Mesenchymal stem cell (in vitro differentiated cells and primary cell): ENCODE data around the gene CYP1A2. TPM values are rescaled to one million over a fixed set of nuclear protein-coding genes. Genes with fewer than 3 reads are reported as not detected.

Source experiments
- DNase-seq: peaks from one replicate; pipeline ENCODE4 v3.0.0-alpha.2; 2013
- H2AFZ ChIP-seq: one replicate; pipeline ENCODE4 v1.6.1; 2013; ENCODE audit warnings: low read depth, mild to moderate bottlenecking, control low read depth, inconsistent platforms, low read length, moderate library complexity
- H2AK5ac ChIP-seq: 2 replicates; pipeline ENCODE4 v1.6.1; 2013; ENCODE audit warnings: low read length, moderate library complexity, mild to moderate bottlenecking, inconsistent platforms; ENCODE audit not compliant: severe bottlenecking
- H2BK120ac ChIP-seq: one replicate; pipeline ENCODE4 v1.6.1; 2013; ENCODE audit warnings: low read depth, mild to moderate bottlenecking, inconsistent platforms, low read length, moderate library complexity
- H2BK12ac ChIP-seq, 2 experiments: one replicate each; pipeline ENCODE4 v1.6.1; 2013; ENCODE audit warnings: inconsistent platforms in 2 of 2, low read length in 2 of 2, mild to moderate bottlenecking in 2 of 2, moderate library complexity in 2 of 2, control low read depth in 1 of 2
- H2BK15ac ChIP-seq: one replicate; pipeline ENCODE4 v1.6.1; 2013; ENCODE audit warnings: mild to moderate bottlenecking, low read depth, inconsistent platforms; ENCODE audit not compliant: poor library complexity, severe bottlenecking
- H2BK5ac ChIP-seq: 2 replicates; pipeline ENCODE4 v1.6.1; 2013; ENCODE audit warnings: low read depth, mild to moderate bottlenecking, low read length, control low read depth, inconsistent platforms; ENCODE audit not compliant: poor library complexity, severe bottlenecking
- H3K14ac ChIP-seq, 2 experiments: one replicate each; pipeline ENCODE4 v1.6.1; 2013; ENCODE audit warnings: inconsistent platforms in 2 of 2, low read length in 2 of 2, control low read depth in 1 of 2, mild to moderate bottlenecking in 1 of 2, moderate library complexity in 1 of 2
- H3K18ac ChIP-seq, 2 experiments: one replicate each; pipeline ENCODE4 v1.6.1; 2013; ENCODE audit warnings: inconsistent platforms in 2 of 2, low read length in 2 of 2, control low read depth in 1 of 2, low read depth in 1 of 2, mild to moderate bottlenecking in 1 of 2
- H3K23ac ChIP-seq, 2 experiments: one replicate each; pipeline ENCODE4 v1.6.1; 2013; ENCODE audit warnings: inconsistent platforms in 2 of 2, low read length in 2 of 2, mild to moderate bottlenecking in 2 of 2, moderate library complexity in 2 of 2, control low read depth in 1 of 2
- H3K27ac ChIP-seq: 2 replicates; pipeline ENCODE4 v1.5.1; 2013; ENCODE audit warnings: mild to moderate bottlenecking, moderate library complexity, low read length, control low read depth, inconsistent platforms; ENCODE audit not compliant: poor library complexity, severe bottlenecking
- H3K27me3 ChIP-seq, 2 experiments: 2 replicates each; pipeline versions ENCODE4 v1.6.1 to v1.7.0; 2013; ENCODE audit warnings: low read length in 2 of 2, mild to moderate bottlenecking in 2 of 2, moderate library complexity in 2 of 2, control low read depth in 1 of 2, inconsistent platforms in 1 of 2; ENCODE audit not compliant: control insufficient read depth in 1 of 2, insufficient read depth in 1 of 2
- H3K36me3 ChIP-seq, 2 experiments: 2 replicates each; pipeline versions ENCODE4 v1.6.1 to v1.7.0; 2013; ENCODE audit warnings: low read length in 2 of 2, control low read depth in 1 of 2, inconsistent platforms in 1 of 2, low read depth in 1 of 2, mild to moderate bottlenecking in 1 of 2; ENCODE audit not compliant: insufficient read depth in 2 of 2, control insufficient read depth in 1 of 2
- H3K4ac ChIP-seq, 2 experiments: one replicate each; pipeline ENCODE4 v1.6.1; 2013; ENCODE audit warnings: inconsistent platforms in 2 of 2, low read length in 2 of 2, mild to moderate bottlenecking in 2 of 2, moderate library complexity in 2 of 2, control low read depth in 1 of 2, low read depth in 1 of 2
- H3K4me1 ChIP-seq: 2 replicates; pipeline ENCODE4 v1.6.1; 2013; ENCODE audit warnings: low read depth, low read length, control low read depth; ENCODE audit not compliant: control insufficient read depth, insufficient read depth
- H3K4me2 ChIP-seq: 2 replicates; pipeline ENCODE4 v1.6.1; 2013; ENCODE audit warnings: low read length, mild to moderate bottlenecking, inconsistent platforms; ENCODE audit not compliant: poor library complexity, severe bottlenecking
- H3K4me3 ChIP-seq, 2 experiments: 2 replicates each; pipeline versions ENCODE4 v1.5.1 to v1.7.0; 2013; ENCODE audit warnings: low read length in 2 of 2, mild to moderate bottlenecking in 2 of 2, control low read depth in 1 of 2, low read depth in 1 of 2; ENCODE audit not compliant: insufficient read depth in 1 of 2
- H3K79me1 ChIP-seq: replicated peaks from 2 replicates; pipeline ENCODE4 v1.6.1; 2013; ENCODE audit warnings: mild to moderate bottlenecking, control low read depth, low read length, inconsistent platforms; ENCODE audit not compliant: poor library complexity, severe bottlenecking
- H3K9ac ChIP-seq: 2 replicates; pipeline ENCODE4 v1.7.0; 2013; ENCODE audit warnings: mild to moderate bottlenecking, low read length, moderate library complexity
- H3K9me3 ChIP-seq: 2 replicates; pipeline ENCODE4 v1.7.0; 2013; ENCODE audit warnings: mild to moderate bottlenecking, low read length; ENCODE audit not compliant: control insufficient read depth
- H4K8ac ChIP-seq: one replicate; pipeline ENCODE4 v1.6.1; 2013; ENCODE audit warnings: inconsistent platforms, mild to moderate bottlenecking, low read length, moderate library complexity
- H4K91ac ChIP-seq: one replicate; pipeline ENCODE4 v1.6.1; 2013; ENCODE audit warnings: mild to moderate bottlenecking, low read length, inconsistent platforms
- WGBS: methylation state at CpG from one replicate; pipeline ENCODE4 v1.1.7; 2013; ENCODE audit warnings: mixed read lengths; 5-methylcytosine and 5-hydroxymethylcytosine counted together
- small RNA-seq: library from polyadenylated mRNA; stranded (forward); fragments of <200 nt; extraction: miRNeasy Mini kit (QIAGEN cat#:217004); gene quantifications from one replicate; pipeline ENCODE3, GENCODE V24; 2013; ENCODE audit warnings: low read depth

The CYP1A2 gene

GRCh38 chr15:74802862-74803447 lies 54.3 kb downstream of the CYP1A2 start:
- Histone ChIP-seq H3K9ac (no peak overlapping the region), H4K91ac (no peak overlapping the region), H2BK5ac (no peak overlapping the region), H3K79me1 (peaks cover 31% of the 10 kb centered on the region), H3K4me3 (no peak overlapping the region), H4K8ac (no peak overlapping the region), H3K23ac (no peak overlapping the region), H2AK5ac (no peak overlapping the region), H3K27me3 (no peaks in the 10 kb centered on the region), H3K18ac (no peak overlapping the region), H3K4me2 (no peak overlapping the region), H2AFZ (no peak overlapping the region), H2BK120ac (no peak overlapping the region), H3K9me3 (no peaks in the 10 kb centered on the region), H3K4ac (no peak overlapping the region), H3K4me1 (peaks cover 18% of the 10 kb centered on the region), H3K14ac (no peak overlapping the region), H3K36me3 (peaks cover 61 to 73% of the 10 kb centered on the region in 2 experiments), H2BK15ac (no peak overlapping the region), H3K27ac (no peak overlapping the region), H2BK12ac (no peak overlapping the region)
- no peak for DNase-seq
- 95% methylated on average over 29 of the region's 31 CpGs for WGBS

GRCh38 chr15:74804935-74805334 lies 56.3 kb downstream of the CYP1A2 start:
- Histone ChIP-seq H3K4me1 (peaks cover 19% of the 10 kb centered on the region), H2BK5ac (no peak overlapping the region), H3K9ac (no peak overlapping the region), H3K4me2 (no peak overlapping the region), H3K18ac (no peak overlapping the region), H2BK15ac (no peak overlapping the region), H2BK12ac (no peak overlapping the region), H3K36me3 (peaks cover 43 to 56% of the 10 kb centered on the region in 2 experiments), H3K27ac (no peak overlapping the region), H3K4me3 (no peak overlapping the region), H2AK5ac (no peak overlapping the region), H3K79me1 (peaks cover 11% of the 10 kb centered on the region), H3K9me3 (no peaks in the 10 kb centered on the region), H4K8ac (no peak overlapping the region), H3K23ac (no peak overlapping the region), H2AFZ (no peak overlapping the region), H4K91ac (no peak overlapping the region), H3K27me3 (no peaks in the 10 kb centered on the region), H3K4ac (no peak overlapping the region), H2BK120ac (no peak overlapping the region), H3K14ac (no peak overlapping the region)
- 90% methylated on average over 6 of the region's 6 CpGs for WGBS
- DNase-seq, result no peak

Small RNA genes within 50 kb of the gene (small RNA-seq; reads per million reads assigned to genes)
- not detected for gene MIR4513
